Transverse colon (tissue), 4 donors: ENCODE data around the gene GTF2A2. TPM values are rescaled to one million over a fixed set of nuclear protein-coding genes. Genes with fewer than 3 reads are reported as not detected.

Source experiments
- DNase-seq: peaks from one replicate; pipeline ENCODE4 v3.0.0-alpha.2; 2019
- H3K27ac ChIP-seq, 4 donors: fragments of 200-600 bp; sonication (generic); 2 replicates each; pipeline ENCODE4 v1.5.1; 2016 to 2018; ENCODE audit warnings: inconsistent platforms in 4 of 4
- H3K27me3 ChIP-seq: fragments of 200-600 bp; sonication (generic); 2 replicates; pipeline ENCODE4 v1.5.1; 2017; ENCODE audit warnings: inconsistent platforms
- H3K36me3 ChIP-seq, 4 donors: fragments of 200-600 bp; sonication (generic); 2 replicates each; pipeline ENCODE4 v1.5.1; 2017 to 2019; ENCODE audit warnings: inconsistent platforms in 4 of 4
- H3K4me1 ChIP-seq, 4 donors: fragments of 200-600 bp; sonication (generic); 2 replicates each; pipeline ENCODE4 v1.5.1; 2017 to 2020; ENCODE audit warnings: inconsistent platforms in 4 of 4
- H3K4me3 ChIP-seq, 4 donors: fragments of 200-600 bp; sonication (generic); 1 replicate in 1 of 4; 2 replicates in 3 of 4; pipeline versions ENCODE4 v1.5.1 to v1.6.1; 2017 to 2019; ENCODE audit warnings: inconsistent platforms in 4 of 4
- H3K9me3 ChIP-seq, 2 donors: fragments of 200-600 bp; sonication (generic); 2 replicates each; pipeline ENCODE4 v1.5.1; 2017 to 2019; ENCODE audit warnings: inconsistent platforms in 2 of 2
- CTCF ChIP-seq, 5 experiments: fragments of 200-600 bp in 3 of 5; fragments of 450-650 bp in 2 of 5; sonication (generic) in 3 of 5; IDR thresholded peaks; 1 replicate in 2 of 5; 2 replicates in 3 of 5; pipeline ENCODE4 v1.5.1; 2016 to 2017; ENCODE audit warnings: antibody characterized with exemption in 5 of 5, inconsistent platforms in 3 of 5, mild to moderate bottlenecking in 2 of 5, moderate library complexity in 1 of 5
- EP300 ChIP-seq: sonication (generic); formaldehyde crosslinking; IDR thresholded peaks from one replicate; pipeline ENCODE4 v1.6.1; 2017; ENCODE audit warnings: antibody characterized with exemption, low read depth
- POLR2A ChIP-seq: fragments of 450-650 bp; IDR thresholded peaks from one replicate; pipeline ENCODE4 v1.6.1; 2016; ENCODE audit warnings: antibody characterized with exemption, mild to moderate bottlenecking, moderate library complexity
- POLR2AphosphoS5 ChIP-seq, 3 donors: sonication (generic); formaldehyde crosslinking; IDR thresholded peaks; one replicate each; pipeline ENCODE4 v1.6.1; 2016; ENCODE audit warnings: antibody characterized with exemption in 3 of 3
- WGBS, 2 donors: methylation state at CpG; one replicate each; pipeline ENCODE4 v1.1.5; 2018; ENCODE audit warnings: low coverage in 1 of 2; 5-methylcytosine and 5-hydroxymethylcytosine counted together
- in situ Hi-C, 4 donors: fragments of 200-750 bp; cut with MboI; loops; one replicate each; pipeline versions ENCODE4 v1.15.0 to v1.15.1; 2017; ENCODE audit warnings: low sequenced_read_pairs in 3 of 4, low pct_ligation_motif_present in 1 of 4, low pct_unique_long_range_greater_than_20kb in 1 of 4
- intact Hi-C: fragments of 100-400 bp; cut with DNase I; formaldehyde crosslinking; loops from one replicate; pipeline ENCODE4 v1.15.1; 2023; ENCODE audit warnings: low total_unique reads
- total RNA-seq, 4 donors: library from RNA; depleted of rRNA; stranded (reverse); fragments of >200 nt; gene quantifications; one replicate each; pipeline ENCODE4 v1.1.0, GENCODE V29; 2016

GTF2A2 gene
- total RNA-seq, 4 donors from 2014 or later, result 4.4 to 27.7 (median 17.8) TPM

- DNase-seq, result peak; percentile 55
- Histone ChIP-seq H3K27ac (peak overlapping the region in 3 of 4 donors; percentile 13 to 100 (median 99)), H3K4me3 (no peak overlapping the region), H3K36me3 (no peaks in the 10 kb centered on the region), H3K27me3 (no peaks in the 10 kb centered on the region), H3K4me1 (peaks cover 13 to 42% (median 24%) of the 10 kb centered on the region in 4 donors), H3K9me3 (no peaks in the 10 kb centered on the region)
- in situ Hi-C loops (no loop called here), intact Hi-C loops (no loop called here)
- 18 to 26% methylated on average over 1 of the region's 1 CpG for WGBS, 2 donors
- TF ChIP-seq EP300 (no peak), POLR2AphosphoS5 (IDR thresholded peaks at IDR 0.05) (no peak), POLR2A (no peak), CTCF (IDR thresholded peaks at IDR 0.05) (peak; percentile 60 to 70 (median 63))
Observed at GRCh38 chr15:59691194-59691805, 34.0 kb upstream of the GTF2A2 start.

GRCh38 chr15:59689626-59690236, 32.4 kb upstream of the GTF2A2 start:
- TF ChIP-seq POLR2A (peak; percentile 3), EP300 (no peak), POLR2AphosphoS5 (IDR thresholded peaks at IDR 0.05) (peak in 1 of 3 donors; percentile 59)
- DNase-seq, result peak; percentile 93
- Histone ChIP-seq H3K4me1 (peaks cover 19 to 58% (median 32%) of the 10 kb centered on the region in 4 donors), H3K27ac (peak overlapping the region; percentile 99 to 100 (median 100)), H3K9me3 (no peaks in the 10 kb centered on the region), H3K27me3 (no peaks in the 10 kb centered on the region), H3K4me3 (peak overlapping the region; percentile 55 to 86 (median 82)), H3K36me3 (no peaks in the 10 kb centered on the region)
- in situ Hi-C loops (no loop called here), intact Hi-C loops (no loop called here)
- 2% methylated on average over 23 to 25 of the region's 25 CpGs for WGBS, 2 donors

- Histone ChIP-seq H3K4me1 (peaks cover 19 to 61% (median 35%) of the 10 kb centered on the region in 4 donors), H3K9me3 (no peaks in the 10 kb centered on the region), H3K4me3 (peak within 1 kb of the TSS; percentile 79 to 96 (median 86)), H3K27me3 (no peaks in the 10 kb centered on the region), H3K27ac (peak within 1 kb of the TSS; percentile 99 to 100 (median 100)), H3K36me3 (no peaks in the 10 kb centered on the region)
- TF ChIP-seq POLR2AphosphoS5 (IDR thresholded peaks at IDR 0.05) (peak; percentile 86 to 98 (median 97)), POLR2A (peak; percentile 96), EP300 (peak; percentile 32), CTCF (IDR thresholded peaks at IDR 0.05) (peak in 1 of 5 experiments; percentile 2)
- 0 to 1% methylated on average over 7 to 55 of the region's 78 CpGs for WGBS, 2 donors
- intact Hi-C loops (no loop called here), in situ Hi-C loops (no loop called here)
- DNase-seq, result peak; percentile 100
Observed at GRCh38 chr15:59688782-59689625, 31.7 kb upstream of the GTF2A2 start, which contains the start of gene BNIP2. Gene BNIP2, minus strand, starts transcription at chr15:59689320. Its CDS starts 6,863 bp downstream, at chr15:59682457.

GRCh38 chr15:59688423-59688781, 31.1 kb upstream of the GTF2A2 start:
- H3K27ac ChIP-seq, result peak overlapping the region; percentile 99 to 100 (median 100)
- H3K4me3 ChIP-seq, result peak overlapping the region; percentile 79 to 96 (median 86)
- TF ChIP-seq POLR2AphosphoS5 (IDR thresholded peaks at IDR 0.05) (peak in 2 of 3 donors; percentile 44 to 60), CTCF (IDR thresholded peaks at IDR 0.05) (no peak)
- in situ Hi-C loops, result no loop called here
- H3K36me3 ChIP-seq, result no peaks in the 10 kb centered on the region
- DNase-seq, result no peak
- H3K9me3 ChIP-seq, result no peaks in the 10 kb centered on the region
- peaks cover 19 to 60% (median 35%) of the 10 kb centered on the region in 4 donors for H3K4me1 ChIP-seq
- intact Hi-C loops, result no loop called here
- H3K27me3 ChIP-seq, result no peaks in the 10 kb centered on the region
- 1 to 2% methylated on average over 15 of the region's 15 CpGs for WGBS, 2 donors
